NCI-H2107 (cell line): Measurements from ENCODE around the gene TFAP2A.

Experiments
- DNase-seq: peaks from one replicate; lab custom pipeline; 2025; lab: John Stamatoyannopoulos, UW

Gene TFAP2A

DNA sequence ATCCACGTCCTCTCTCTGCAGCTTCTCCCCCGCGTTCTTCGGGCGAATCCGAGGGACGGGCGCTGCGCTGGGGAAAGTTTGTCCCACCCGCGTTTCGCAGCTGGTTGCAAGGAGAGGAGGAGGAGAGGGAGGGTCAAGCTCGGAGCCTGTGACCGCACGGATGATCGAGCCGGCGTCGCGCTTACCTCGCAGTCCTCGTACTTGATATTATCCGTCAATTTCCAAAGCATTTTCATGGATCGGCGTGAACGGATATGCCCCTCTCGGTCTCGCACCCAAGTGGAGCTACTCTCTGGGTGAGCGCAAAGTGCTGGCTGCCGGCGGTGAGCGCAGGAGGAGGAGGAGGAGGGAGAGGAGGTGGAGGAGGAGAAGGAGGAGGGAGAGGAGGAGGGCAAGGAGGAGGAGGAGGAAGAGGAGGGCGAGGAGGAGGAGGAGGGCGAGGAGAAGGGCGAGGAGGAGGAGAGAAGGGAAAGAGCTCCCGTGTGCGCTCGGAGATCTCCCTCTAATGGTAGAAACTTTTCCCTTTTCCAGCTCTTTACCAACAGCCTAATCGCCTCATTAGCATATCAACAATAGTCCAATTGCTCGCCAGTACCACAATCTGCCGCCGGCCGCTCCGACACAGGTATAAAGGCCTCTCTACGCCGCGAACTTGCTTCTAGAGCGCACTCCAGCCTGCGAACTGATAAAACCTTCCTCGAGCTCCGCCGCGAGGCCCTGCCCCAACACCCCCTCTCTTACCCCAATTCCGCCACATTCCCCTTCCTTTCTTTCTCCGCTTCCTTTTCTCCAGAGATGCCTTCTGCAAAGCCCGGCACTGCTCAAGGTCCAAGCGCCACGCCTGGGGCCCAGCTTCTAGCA is at the start of gene TFAP2A:
Gene TFAP2A, minus strand, starts transcription at position 319 of the 861 bp plus-strand sequence. Its CDS starts 83 bp downstream, at position 236.
- DNase-seq: no peak

GRCh38 chr6:10463491-10464481 is 48.9 kb upstream of the TFAP2A start:
- DNase-seq: no peak

GRCh38 chr6:10463040-10463439 is 48.2 kb upstream of the TFAP2A start:
- DNase-seq: no peak

- no peak for DNase-seq
These were observed 47.0 kb upstream of the TFAP2A start for GRCh38 chr6:10461850-10462249.

GRCh38 chr6:10460096-10460495 is 45.2 kb upstream of the TFAP2A start:
- no peak for DNase-seq

DNA sequence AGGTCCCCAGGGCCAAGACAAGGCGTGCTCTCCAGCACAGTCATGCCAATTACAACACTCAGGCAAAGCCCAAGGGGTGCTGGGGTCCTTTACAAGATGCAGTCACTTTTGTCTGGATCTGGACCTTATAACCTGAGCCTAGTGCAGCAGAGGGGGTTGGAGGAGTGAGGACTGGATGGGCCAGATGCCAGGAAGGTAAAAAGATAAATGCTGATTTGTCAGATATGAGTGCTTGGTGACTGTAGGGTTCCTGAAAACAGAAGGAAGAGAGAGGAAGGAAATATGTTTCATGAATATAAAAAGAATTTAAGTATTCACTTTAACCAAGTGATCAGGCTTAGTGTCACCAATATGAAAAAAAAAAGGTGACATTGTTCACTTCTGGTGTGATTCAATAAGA is 43.4 kb upstream of the TFAP2A start:
- DNase-seq: no peak

DNA sequence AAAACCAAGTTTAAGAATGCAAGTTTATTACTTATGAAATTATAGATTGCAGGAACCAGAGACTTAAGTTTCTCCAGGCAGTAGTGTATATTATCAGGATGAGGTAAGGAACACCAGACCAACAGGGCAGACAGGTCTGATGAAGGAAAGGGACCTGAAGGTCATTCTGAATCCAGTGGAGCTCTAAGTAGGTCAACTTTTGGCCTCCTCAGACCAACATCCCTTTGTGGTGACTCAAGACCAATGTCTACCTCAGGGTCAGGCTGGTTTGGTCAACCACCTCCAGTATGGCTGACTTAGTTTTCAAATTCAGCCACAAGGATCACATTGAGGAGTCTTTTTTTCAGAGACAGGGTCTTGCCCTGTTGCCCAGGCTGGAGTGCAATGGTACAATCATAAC is 38.7 kb upstream of the TFAP2A start:
- DNase-seq: no peak

DNA sequence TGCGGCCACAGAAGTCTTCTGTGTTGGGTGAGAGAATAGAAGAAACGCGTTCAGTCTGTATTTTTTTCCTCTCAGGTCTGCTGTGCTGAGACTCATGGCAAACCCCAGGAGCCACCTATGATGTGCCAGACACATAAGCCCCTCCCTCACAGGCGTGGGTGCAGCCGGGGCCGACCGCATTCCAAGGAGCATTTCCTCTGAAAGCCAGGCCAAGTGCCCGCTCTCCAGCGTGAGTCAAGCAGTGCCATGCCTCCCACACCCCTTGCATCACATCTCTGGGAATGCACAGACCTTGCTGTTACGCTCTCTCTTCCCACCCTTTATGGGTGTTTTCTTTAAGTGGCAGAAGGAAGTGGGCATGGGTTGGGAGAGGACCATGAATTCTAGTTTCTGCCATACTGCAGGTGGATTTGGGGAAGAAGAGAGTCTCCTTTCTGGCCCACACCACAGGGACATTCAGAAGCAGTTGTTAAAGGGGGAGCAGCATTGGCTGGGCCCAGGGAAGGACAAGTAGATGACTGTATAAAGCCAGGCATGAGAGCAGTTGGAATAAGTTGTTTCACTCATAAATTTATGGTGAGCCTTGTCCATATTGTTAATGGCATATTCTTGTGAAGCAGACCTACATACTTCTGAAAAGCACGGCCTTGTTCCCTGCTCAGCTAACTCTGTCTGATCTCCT is 37.1 kb upstream of the TFAP2A start:
- DNase-seq: no peak

DNA sequence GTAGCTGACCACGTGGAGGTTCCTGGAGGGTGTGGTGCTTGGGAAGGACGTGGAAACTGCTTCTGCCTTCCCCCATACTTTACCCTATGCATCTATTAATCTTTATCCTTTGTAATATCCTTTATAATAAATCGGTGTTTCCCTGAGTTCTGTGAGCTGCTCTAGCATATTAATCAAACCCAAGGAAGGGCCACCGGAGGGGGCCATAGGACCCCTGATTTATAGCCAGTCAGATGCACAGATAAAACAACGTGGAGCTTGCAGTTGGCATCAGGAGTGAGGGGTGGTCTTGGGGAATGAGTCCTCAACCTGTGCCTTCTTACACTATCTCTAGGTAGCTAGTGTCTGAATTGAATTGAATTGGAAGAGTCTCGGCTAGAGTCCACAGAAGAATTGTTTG is 36.5 kb upstream of the TFAP2A start:
- DNase-seq: no peak

DNA sequence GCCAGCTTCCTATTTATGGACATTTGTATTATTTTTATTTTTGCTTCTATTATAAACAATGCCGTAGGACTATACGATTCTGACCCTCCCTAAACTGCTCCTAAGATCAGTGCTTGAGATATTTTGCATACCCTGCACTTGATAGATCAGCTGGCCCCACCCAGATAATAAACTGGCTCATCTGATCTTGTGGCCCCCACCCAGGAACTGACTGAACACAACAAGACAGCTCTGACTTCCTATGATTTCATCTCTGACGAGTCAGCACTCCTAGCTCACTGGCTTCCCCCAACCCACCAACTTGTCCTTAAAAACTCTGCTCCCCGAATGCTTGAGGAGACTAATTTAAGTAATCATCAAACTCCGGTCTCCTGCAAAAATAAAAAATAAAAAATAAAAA is 34.9 kb upstream of the TFAP2A start:
- DNase-seq: no peak

- no peak for DNase-seq
These were observed 33.2 kb upstream of the TFAP2A start for GRCh38 chr6:10448096-10448495.

- DNase-seq: no peak
These were observed 31.7 kb upstream of the TFAP2A start for GRCh38 chr6:10446548-10446947.

DNA sequence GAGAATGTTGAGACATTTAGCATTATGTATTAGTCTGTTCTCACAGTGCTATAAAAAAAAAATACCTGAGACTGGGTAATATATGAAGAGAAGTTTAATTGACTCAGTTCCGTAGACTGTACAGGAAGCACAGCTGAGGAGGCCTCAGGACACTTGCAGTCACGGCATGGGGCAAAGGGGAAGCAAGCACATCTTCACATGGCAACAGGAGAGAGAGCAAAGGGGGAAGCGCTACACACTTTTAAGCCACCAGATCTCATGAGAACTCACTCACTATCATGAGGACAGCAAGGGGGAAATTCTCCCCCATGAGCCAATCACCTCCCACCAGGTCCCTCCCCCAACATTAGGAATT is 26.8 kb upstream of the TFAP2A start:
- no peak for DNase-seq

DNA sequence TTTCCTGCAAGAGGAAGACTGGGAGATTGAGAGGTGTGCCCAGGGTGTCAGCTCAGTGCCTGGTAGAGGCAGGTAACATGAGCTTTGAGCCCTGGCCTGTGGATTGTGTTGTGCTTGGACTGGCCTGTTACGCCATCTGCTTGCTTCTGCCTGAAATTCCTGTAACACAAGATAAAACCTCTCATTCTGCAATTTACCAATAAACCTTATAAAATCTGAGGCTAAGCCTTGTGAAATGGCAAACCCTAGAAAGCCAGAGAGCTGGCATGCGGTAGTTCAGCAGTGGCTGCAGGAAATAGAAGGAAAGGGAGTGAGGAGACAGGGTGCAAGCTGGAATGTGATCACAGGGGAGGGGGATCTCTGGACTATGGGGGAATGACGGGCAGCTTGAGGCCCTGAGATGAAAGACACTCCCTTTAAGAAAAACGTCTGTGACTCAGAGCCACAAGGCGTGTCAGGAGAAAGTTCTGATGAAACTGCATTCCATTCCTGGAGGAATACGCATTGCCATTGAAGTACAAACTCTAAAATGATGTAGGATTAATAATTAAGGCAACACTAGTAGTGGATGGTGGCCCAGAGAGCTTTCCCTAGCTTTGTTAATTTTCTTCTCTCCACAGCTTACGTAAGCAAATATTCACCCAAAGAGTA is 26.3 kb upstream of the TFAP2A start:
- no peak for DNase-seq

GRCh38 chr6:10437891-10438290 is 23.0 kb upstream of the TFAP2A start:
- no peak for DNase-seq

DNA sequence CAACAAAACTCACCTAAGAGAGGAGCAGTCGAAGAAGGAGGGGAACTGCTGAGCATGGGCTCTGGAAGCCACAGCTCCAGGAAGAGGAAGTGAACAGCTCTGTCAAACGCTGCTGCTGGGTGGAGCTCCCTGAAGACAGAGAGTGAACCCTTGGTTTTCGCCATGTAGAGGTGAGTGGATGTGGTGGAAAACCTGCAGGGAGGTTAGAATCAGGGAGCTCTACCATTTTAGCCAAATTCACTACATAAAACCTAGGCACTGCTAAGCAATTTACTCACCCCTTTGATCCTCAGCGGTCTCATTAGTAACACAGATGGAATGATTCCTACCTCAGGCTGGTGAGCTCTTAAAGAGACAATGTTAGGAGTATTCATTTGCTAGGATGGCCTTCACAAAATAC is 19.4 kb upstream of the TFAP2A start:
- DNase-seq: no peak

GRCh38 chr6:10433322-10433721 is 18.4 kb upstream of the TFAP2A start:
- no peak for DNase-seq

DNA sequence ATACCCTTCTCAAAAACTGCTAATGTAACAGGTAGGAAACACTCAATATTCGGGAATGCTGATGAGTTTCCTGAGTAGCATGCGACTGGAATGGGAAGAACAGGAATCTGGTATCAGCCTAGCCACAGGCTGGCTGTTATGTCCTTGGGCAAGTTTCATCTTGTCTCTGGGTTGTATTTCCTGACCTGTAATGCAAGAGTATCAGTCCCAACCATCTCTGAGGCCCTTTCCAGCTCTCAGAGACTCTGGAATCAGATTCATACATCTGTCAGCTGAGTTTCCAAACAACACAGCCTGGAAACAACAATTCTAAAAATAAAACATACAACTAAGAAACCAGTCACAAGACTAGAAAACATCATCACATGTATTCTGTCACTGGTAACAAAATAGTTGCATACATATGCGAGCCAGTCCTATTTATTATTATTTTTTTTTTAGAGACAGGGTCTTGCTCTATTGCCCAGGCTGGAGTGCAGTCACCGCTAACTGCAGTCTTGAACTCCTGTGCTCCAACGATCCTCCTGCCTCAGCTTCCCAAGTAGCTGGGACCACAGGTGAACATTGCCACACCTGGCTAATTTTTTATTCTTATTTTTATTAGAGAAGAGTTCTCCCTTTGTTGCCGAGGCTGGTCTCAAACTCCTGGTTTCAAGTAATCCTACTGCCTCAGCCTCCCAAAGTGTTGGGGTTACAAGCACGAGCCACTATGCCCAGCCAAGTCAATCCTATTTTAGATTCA is 16.7 kb upstream of the TFAP2A start:
- DNase-seq: no peak

DNA sequence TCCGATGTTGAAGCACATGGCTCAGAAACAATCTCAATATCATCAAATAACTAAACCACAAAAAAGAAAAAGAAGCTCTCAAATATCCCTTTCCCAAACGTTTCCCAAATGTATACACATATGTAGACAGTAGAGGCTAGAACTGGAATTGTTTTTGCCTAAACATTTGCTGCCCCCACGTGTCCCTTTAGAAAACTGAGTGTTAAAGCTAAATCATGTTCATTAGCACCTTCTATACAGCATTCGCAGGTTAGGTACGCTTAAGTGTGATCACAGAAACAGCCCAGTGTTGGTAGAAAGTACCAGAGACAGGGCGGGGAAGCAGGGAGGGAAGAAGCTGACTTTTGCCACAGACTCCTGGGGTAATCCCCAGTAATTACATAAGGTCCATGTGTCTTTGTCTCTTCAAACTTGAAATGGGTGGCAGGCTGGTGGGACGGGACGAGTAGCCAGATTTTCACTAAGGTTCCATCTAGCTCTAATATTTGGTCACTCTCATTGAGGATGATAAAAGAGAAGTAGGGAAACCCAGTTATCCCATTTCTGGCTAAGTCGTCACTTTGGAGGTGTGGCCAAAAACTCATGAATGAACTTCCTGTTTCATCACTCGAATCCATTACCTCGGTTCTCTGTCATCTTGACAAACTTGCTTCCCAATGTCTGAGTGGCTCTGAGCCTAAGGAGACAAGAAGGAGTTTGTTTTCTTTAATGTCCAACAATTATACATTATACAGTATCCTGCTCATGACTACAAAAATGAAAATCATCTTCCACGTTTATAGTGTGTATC is 15.0 kb upstream of the TFAP2A start:
- DNase-seq: peak; percentile 35

DNA sequence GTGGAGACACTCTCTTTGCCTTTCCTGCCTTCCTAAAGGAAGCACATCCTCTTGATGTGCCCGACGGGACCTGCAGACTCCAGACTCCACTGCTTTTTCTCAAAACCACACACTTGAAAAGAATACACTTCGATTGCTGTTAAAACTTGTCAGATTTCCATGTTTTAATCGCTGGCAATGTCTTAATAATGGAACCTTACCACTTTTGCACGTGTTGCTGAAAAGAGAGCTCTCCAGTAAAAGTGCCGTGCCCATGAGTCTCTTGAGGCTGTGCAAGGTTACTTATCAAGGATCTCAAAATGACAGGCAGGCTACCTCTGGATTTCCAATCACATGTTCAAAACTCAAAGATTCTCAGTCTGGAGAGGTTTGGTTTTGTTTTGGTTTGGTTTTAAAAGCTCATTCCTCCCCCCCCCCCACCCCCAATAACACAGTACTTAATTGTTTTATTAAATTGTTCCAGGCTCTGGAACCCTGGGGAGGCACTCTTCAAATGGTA is 12.0 kb upstream of the TFAP2A start:
- no peak for DNase-seq
